GM19023 (cell line): ENCODE results near the gene ZNF414.

Source experiments
- ATAC-seq: cut with Tn5 transposase; IDR thresholded peaks from one replicate; pipeline ENCODE4 v1.9.1; 2021; ENCODE audit warnings: mild to moderate bottlenecking, moderate library complexity; ENCODE audit not compliant: unreplicated experiment

ZNF414 gene

DNA sequence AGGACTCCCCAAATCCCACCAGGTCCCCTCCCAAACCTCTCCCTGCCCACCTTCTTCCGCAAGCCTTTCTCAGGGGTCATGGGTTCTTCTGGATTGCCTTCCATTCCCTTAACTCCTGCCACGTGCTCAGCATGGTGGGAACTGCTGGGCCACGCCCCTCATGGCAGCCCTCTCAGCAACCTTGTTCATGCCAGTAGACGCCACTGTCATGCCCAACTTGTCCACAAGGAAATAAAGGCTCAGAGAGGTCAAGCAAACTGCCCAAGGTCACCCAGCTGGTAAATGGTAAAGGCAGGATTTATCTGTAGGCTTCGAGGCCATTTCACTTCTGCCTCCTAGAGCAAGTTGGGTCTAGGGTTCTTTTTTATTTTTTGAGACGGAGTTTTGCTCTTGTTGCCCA lies 22.4 kb downstream of the ZNF414 start:
- ATAC-seq = no peak

DNA sequence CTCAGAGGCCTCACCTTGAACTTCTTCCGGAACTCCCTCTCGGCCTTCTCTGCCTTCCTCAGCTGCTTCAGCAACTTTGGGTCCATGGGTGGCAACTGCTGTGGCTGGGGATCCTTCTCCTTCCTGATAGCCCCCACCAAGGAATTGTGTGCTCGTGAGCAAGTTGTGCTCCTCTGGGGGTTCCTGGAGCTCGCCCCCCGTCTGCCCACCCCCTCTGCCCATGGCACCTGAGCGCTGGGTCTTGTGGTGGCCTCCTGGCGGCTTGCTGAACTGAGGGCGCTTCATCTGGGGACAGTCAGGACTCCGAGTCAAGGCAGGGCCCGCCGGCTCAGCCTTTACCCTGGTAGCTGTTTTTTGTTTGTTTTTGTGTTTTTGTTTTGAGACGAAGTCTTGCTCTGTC lies 23.1 kb downstream of the ZNF414 start:
- no peak for ATAC-seq

DNA sequence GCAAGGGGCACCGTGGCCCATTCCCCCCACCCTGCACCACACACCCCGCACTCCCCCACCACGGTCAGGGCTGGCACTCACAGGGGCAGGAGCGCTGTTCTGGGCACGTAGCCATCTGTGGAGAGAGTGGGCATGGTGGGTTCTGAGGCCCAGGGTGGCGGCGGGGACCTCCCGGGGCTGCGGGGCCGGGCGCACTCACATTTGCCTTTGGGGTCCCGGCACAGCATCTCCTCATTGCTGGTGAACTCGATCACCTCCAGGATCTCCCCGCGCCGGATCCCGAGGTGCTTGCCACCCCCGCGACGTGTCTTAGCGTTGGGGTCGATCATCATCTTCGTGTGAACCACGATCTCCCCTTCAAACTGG lies 23.6 kb downstream of the ZNF414 start:
- ATAC-seq = no peak

DNA sequence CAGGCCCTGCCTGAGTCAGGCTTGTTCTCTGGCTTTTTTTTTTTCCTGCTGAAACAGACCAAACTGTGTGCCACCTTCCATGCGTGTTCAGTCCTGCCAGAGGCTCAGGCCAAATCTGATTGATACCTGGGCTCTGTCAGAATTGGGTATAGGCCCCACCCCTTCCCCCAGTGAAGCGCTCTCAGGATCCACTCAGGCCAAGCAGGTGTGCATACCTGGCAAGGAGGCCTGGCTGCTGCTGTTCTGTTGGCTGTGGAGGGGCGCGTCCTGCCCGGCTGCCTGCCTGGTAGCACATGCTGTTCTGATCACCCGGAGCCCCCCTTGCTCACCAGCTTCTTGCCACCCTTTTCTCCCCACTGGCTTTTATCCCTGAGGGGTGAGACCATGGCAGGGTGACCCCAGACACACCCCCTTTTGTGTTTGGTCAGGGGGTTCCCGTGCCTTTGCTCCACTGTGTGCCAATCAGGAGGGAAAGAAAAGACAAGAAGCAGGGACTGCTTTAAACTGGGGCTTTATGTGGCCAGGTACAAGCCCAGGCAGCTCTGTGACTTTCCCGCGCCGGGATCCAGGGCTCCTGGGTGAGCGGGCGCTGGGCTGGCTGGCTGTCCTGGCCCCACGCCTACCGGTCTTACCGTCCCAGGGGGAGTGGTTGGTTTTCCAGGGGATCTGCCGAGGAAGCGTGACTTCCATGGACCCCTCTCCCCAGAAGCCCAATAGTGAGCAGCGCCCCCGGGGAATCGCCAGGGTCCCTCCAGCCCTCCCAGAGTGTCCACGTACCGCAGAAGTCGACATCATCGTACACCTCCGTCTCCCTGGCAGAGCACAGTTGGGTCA lies 24.2 kb downstream of the ZNF414 start:
- no peak for ATAC-seq

DNA sequence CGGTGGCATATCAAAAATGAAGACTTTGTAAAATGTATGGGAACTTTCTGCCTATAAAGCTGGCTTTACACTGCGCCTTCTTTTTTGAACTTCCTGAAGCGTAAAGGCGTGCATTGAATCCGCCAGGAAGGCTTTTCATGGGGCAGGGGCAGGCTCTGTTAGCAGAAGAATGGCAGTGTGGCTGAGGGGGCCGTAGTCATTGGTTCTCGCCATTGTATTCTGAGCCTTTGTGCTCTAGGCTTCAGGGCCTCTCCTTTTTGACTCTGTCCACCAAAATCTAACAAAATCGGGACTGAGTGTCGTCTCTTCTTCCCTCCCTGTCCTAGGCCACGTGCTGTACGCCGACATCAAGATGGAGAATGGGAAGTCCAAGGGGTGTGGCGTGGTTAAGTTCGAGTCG lies 25.6 kb downstream of the ZNF414 start:
- ATAC-seq = no peak

DNA sequence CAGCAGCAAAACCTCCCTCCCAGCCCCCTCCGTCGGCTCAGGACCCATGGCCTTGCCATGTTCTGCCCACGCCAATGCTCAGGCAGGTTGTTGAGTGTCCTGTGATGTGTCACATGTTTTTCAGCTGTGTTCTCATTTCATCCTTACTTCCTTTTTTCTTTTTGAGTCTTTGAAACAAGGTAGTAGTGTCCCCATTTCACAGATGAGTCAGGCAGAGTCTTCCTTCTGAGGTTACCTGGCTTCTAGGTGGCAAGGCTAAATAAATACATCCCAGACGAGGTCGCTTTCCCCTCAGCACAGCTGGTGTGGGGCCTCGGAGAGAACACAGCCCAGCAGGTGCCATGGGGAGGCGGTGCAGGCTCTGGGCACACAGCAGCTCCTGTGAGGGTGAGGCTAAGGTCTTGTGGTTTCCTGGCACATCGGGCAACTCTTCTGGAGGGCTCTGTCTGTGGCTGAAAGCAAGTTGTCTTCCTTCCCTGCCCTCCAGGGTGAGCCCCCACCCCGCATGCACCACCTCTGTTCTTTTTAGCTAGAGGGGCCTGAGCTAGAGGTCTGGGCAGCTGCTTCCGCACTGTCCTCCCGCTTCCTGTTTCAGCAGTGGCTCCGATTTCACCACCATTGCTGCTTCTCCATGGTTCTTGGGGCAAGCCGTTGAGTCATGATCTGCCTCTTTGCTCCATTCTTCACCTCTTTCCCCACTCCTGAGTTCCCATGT lies 26.7 kb downstream of the ZNF414 start:
- ATAC-seq = no peak

DNA sequence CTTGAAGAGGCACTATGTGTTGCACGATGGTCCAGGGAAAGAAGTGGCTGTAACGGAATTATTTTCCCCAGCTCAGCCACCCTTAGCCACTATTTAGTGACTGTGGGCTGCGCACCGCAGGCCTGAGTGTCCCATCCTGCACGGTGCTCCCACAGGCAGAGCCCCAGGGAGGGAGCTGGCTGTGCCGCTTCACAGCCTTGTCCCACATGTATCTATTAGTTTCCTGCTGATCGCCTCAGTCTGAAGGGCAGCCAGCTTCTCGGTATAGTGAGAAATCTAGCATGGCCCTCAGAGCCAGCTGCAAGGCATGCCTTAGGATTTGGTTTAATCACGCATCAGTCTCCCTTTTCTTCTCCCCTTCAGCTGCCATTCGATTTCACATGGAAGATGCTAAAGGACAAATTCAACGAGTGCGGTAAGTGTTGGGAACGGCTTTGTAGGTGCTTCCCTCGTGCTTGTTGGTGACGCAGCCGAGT lies 27.3 kb downstream of the ZNF414 start:
- ATAC-seq = no peak

DNA sequence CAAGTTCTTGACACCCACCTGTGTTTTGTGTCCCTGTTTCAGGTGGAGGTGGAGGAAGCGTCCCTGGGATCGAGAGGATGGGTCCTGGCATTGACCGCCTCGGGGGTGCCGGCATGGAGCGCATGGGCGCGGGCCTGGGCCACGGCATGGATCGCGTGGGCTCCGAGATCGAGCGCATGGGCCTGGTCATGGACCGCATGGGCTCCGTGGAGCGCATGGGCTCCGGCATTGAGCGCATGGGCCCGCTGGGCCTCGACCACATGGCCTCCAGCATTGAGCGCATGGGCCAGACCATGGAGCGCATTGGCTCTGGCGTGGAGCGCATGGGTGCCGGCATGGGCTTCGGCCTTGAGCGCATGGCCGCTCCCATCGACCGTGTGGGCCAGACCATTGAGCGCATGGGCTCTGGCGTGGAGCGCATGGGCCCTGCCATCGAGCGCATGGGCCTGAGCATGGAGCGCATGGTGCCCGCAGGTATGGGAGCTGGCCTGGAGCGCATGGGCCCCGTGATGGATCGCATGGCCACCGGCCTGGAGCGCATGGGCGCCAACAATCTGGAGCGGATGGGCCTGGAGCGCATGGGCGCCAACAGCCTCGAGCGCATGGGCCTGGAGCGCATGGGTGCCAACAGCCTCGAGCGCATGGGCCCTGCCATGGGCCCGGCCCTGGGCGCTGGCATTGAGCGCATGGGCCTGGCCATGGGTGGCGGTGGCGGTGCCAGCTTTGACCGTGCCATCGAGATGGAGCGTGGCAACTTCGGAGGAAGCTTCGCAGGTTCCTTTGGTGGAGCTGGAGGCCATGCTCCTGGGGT lies 28.2 kb downstream of the ZNF414 start:
- no peak for ATAC-seq

DNA sequence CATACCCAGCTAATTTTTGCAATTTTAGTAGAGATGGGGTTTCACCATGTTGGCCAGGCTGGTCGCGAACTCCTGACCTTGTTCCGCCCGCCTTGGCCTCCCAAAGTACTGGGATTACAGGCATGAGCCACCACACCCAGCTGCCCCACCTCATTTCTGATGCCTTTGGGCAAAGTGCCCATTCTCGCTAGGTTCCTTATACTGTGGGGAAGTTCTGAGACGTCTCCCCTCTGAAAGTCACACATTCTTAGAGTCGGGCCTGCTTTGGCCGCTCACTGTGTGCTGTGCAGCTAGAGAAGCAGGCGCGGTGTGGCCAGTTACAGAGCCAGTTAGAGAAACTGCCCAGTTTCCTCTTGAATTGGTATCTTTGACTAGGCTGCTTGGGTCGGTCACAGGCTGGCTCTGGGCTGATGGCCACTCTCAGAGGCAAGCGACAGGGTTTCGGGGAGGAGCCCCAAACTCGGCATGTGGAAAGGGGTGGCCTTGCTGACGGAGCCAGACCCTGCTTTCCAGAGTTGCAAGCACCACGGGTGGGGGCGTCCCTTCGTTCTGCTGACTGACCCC lies 29.6 kb downstream of the ZNF414 start:
- no peak for ATAC-seq

DNA sequence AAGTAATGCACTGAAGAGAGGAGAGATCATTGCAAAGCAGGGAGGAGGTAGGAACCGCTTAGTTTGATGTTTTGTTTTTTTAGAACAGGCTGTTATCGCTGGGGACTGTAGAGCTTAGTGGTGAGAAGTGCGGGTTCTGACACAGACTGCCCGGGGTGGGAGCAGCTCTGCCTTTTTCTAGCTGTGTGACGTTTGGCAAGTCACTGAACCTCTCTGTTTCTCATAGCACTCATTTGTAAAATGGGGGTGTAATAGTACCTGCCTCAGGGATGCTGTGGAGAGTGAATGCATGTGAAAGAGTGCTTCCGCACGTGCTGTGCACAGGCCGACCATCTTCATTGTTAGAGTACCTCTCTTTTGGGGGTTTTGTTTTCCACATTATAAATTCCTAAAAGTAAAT lies 30.8 kb downstream of the ZNF414 start:
- ATAC-seq = no peak

DNA sequence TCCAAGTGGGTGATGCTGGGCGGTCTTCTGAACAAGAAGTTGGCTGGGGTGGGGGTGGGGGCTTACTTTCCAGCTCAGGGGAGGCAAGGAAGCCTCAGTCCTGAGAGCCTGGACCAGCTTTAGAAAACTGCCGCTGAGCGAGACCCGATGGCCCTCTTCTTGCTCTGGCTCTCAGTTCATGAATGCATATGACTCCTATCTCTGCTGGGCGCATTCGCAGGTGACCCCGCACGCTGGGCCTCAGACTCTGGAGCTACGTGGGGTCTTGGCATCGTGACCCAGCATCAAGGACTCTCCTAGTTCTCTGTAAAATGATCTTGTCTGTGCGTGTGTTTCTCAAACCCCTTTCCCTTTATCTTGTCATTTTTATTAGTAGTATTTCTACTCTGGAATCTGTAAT lies 31.3 kb downstream of the ZNF414 start:
- no peak for ATAC-seq

DNA sequence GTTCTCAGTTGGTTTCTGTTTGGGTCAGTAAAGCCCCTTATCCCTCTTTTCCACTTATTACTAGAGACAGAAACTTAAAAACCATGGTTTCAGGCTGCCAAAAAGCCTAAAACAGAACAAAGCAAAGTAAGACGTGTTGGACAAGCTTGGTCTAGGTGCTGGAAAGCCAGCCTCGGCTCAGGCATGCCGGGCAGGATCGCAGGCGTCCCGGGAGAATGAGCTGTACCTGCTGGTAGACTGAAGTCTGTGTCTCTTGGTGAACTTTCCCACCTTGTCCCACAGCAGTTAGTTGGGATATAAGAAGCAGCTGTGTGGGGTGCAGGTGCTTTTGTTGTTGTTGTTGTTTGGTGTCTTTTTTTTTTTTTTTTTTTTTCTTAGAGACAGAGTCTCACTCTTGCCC lies 32.4 kb downstream of the ZNF414 start:
- ATAC-seq = no peak

DNA sequence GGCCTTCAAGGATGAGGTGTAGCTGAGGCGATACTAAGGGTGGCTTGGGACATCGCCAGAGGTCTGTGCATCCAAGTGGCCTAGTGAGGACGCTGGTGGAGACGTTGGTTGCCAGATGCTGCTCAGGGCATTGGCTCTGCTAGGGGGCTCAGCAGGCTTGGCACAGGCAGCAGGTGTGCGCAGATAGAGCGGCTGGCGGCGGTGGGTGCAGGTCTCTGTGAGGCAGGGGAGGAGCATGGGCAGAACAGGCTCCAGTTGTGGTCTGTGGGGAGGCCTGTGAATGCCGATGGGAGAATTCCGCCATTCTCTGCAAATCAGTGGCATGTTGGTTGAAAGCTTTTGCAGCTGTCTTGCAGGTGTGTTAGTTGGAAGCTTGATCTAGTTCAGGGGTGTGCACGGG lies 32.8 kb downstream of the ZNF414 start:
- no peak for ATAC-seq

DNA sequence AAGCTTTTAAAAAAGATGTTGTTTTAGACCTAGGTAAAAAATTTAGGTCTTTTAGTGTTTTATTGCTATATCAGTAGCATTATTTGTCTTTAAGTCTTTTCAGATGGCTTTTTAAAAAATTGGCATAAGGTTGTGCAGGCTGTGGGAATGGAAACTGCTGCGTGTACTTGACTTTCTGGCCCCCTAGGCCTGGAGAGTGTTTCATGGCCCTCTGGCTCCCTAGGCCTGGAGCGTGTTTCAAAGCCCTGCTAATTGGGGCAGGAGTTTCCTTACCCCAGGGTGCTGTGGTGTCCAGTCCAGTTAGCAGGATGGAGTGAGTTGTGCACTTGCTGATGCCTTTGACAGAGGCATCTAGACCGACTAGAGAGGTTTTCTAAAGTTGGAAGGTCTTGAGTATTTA lies 35.4 kb downstream of the ZNF414 start:
- ATAC-seq = no peak

DNA sequence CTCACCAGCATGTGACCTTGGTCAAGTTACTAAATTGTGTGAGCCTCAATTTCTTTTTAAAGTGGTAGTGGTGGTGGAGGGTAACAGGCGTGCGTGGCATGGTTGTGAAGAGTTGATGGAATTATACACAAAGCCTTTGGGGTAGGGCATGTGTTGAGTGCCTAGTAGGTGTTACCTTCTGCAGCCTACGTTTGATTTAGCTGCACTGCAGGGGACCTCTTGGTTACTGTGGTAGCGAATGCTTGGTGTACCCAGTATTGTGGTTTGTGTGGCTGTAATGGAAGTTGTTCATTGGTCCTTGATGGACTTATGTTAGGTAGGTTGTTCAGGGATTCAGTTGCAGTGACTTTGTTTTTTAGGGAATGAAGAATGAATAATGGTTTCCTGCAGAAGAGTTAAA lies 36.1 kb downstream of the ZNF414 start:
- no peak for ATAC-seq

DNA sequence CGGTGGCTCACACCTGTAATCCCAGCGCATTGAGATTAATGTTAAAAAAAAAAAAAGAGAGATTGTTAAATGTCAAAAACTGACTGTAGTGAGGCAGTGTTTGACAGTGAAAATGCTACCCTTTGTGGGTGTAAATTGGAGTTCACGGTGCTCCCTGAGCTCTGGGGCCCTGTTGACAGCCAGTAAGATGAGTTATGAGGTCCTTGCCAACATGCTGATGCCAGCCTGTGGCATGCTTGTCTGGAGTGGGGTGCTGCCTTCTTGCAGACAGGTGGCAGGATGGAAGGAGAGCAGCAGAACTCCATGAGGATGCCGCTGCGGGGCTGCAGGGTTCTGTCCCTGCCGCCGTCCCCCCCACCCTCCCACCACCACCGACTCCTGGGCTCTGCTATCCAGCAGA lies 37.4 kb downstream of the ZNF414 start:
- no peak for ATAC-seq

DNA sequence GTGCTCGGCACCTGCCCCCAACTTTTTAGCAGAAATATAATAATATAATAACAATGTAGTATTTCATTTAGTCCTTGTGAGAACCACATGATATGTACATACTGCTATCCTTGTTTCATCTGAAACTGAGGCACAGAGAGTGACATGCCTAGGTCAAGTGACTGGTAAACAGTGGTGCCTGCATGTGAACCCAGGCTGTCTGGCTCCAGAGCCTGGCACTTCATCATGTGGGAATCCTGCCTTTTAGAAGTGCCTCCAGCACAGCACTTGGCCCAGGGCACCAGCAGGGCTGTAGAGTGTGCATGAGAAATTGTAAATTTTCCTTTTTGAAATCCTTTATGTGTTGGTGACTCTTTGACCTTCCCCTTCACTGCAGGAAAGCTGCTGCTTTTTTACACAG lies 39.0 kb downstream of the ZNF414 start:
- no peak for ATAC-seq

DNA sequence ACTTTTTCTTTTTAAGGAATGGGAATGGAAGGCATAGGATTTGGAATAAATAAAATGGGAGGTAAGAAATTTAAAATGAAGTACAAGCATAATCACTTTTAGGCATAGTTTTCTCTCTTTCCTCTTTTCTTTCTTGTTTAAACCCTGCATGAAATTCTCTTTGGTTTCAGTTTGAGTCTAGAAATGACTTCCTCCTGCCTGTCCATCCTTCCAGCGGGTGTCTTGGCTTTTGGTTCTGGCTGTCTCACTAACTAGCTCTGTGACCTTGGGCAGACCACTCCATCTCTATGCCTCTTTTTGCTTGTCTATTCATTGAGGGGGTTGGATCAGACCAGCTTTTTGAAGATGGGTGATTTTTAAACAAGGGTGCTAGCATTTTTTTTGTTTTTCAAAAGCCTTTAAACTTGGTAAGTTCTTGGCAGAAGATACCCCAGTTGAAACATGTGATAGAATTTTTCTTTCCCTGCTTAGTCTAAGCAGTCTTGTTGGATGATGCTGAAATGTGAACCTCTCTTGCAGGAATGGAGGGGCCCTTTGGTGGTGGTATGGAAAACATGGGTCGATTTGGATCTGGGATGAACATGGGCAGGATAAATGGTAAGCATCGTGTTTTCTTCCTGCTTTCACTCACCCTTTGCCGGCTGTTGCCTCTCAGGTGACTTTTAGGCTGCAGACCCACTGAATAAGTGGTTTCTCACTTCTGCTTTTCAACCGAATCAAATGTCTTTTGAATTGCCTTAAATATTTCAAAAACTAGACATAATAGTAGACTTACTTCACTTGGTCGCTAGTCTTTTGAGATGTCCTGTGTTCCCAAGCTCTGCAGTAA lies 40.1 kb downstream of the ZNF414 start:
- ATAC-seq = no peak

DNA sequence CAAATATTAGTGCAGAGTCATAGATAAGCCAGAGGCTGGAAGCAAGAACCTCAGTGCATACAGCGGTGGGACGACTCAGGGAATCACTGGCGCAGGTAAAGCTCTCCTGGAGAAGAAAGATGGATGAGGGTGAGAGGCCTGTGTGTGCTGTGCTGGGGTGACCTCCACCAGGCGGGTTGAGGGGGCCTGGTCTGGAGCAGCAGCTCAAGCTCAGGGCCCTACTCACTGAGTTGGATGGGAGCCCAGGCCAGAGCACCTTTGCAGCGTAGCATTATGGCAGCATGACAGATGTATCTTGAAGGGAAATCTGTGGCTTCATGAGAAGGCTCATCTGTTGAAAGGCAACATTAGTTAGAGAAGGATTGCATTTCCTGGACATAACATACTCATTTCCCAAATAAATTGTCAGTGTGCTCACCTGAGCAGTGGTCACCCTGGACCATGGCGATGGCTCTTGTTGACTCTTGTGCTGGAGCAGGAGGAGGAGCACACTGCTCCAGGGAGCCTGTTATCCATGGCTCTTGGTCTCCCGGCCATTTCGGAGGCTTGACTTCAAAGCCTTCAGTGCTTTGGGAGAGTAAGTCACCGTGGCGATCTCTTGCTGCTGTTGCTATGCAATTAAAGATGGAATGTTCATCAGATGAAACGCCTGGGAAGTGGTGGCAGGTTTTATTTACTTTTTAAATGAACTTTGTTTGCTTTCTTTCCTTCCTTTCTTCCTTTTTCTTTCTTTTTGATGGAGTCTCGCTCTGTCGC lies 44.2 kb downstream of the ZNF414 start:
- no peak for ATAC-seq
